ENCODE results near the gene PNPLA7. TPM values are rescaled to one million over a fixed set of nuclear protein-coding genes. Genes with fewer than 3 reads are reported as not detected.
"Not testable (repeated sequence)": the region's sequence is repeated elsewhere in the genome, so short reads cannot be mapped to it uniquely, and the experiment has no call there.

PNPLA7 gene
- total and polyA plus RNA-seq, 9 donors: 2.2 to 29.3 (median 13.0) TPM

DNA sequence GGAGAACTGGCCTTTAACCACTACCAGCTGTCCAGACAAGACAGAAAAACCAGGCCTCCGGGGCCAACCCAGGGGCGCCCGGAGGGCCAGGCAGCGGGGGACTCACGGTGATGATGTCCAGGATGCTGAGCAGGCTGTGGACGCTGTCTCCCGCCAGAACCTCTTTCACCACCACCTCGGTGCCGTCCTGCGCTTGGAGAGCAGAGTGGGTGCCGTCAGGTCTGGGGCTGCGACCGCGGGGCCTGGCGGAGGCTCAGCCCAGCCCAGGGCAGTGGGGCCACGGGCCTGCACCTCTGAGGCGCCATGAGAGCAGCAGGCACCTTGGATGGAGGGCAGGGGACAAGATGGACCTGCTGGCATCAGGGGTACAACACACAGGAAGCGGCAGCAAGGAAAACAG, 9.7 kb downstream of the PNPLA7 start:
- no peaks in the 10 kb centered on the region for H3K27me3 ChIP-seq
- WGBS, 3 donors: 90 to 93% (median 91%) methylated on average over 18 of the region's 18 CpGs
- H3K4me1 ChIP-seq (ENCODE audit: insufficient read depth): no peaks in the 10 kb centered on the region
- no peaks in the 10 kb centered on the region for H3K36me3 ChIP-seq
- TF ChIP-seq POLR2A (IDR thresholded peaks at IDR 0.05): no peak
- no peak for TF ChIP-seq EP300 (IDR thresholded peaks at IDR 0.05)
- TF ChIP-seq, protein P1, sequence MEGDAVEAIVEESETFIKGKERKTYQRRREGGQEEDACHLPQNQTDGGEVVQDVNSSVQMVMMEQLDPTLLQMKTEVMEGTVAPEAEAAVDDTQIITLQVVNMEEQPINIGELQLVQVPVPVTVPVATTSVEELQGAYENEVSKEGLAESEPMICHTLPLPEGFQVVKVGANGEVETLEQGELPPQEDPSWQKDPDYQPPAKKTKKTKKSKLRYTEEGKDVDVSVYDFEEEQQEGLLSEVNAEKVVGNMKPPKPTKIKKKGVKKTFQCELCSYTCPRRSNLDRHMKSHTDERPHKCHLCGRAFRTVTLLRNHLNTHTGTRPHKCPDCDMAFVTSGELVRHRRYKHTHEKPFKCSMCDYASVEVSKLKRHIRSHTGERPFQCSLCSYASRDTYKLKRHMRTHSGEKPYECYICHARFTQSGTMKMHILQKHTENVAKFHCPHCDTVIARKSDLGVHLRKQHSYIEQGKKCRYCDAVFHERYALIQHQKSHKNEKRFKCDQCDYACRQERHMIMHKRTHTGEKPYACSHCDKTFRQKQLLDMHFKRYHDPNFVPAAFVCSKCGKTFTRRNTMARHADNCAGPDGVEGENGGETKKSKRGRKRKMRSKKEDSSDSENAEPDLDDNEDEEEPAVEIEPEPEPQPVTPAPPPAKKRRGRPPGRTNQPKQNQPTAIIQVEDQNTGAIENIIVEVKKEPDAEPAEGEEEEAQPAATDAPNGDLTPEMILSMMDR (IDR thresholded peaks at IDR 0.05): no peak
- DNase-seq: peak in 1 of 5 donors; percentile 20
- H3K4me3 ChIP-seq: no peak overlapping the region
- intact Hi-C loops (cut with DNase I): no loop called here
- H3K27ac ChIP-seq: no peak overlapping the region
- H3K9me3 ChIP-seq: no peaks in the 10 kb centered on the region

DNA sequence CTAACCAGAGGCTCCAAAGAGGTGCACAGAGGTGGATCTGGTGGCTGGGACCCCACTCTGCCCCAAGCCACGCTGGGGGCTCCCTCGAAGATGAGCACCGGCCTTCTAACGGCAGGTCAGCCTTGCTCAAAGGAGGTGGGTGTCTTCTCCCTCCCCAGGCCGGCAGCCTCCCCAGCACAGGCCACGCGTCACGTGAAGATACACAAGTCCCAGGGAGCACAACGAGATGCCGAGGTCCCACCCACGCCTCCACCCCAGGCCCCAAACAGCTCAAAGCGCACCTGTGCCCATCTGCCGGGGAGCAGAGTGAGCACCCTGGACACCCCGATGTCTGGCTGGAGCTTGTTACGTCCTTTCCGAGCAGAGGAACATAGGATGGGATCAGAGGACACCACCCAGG, 12.1 kb downstream of the PNPLA7 start:
- H3K27me3 ChIP-seq: no peaks in the 10 kb centered on the region
- peak in 1 of 5 donors; percentile 25 for DNase-seq
- no peaks in the 10 kb centered on the region for H3K36me3 ChIP-seq
- H3K27ac ChIP-seq: no peak overlapping the region
- H3K4me3 ChIP-seq: no peak overlapping the region
- peaks cover 3% of the 10 kb centered on the region for H3K4me1 ChIP-seq (ENCODE audit: insufficient read depth)
- no peak for TF ChIP-seq POLR2A (IDR thresholded peaks at IDR 0.05)
- TF ChIP-seq, protein P1 (IDR thresholded peaks at IDR 0.05): no peak
- TF ChIP-seq EP300 (IDR thresholded peaks at IDR 0.05): no peak
- intact Hi-C loops (cut with DNase I): no loop called here
- H3K9me3 ChIP-seq: no peaks in the 10 kb centered on the region
- WGBS, 3 donors: 92 to 95% (median 94%) methylated on average over 16 of the region's 16 CpGs

DNA sequence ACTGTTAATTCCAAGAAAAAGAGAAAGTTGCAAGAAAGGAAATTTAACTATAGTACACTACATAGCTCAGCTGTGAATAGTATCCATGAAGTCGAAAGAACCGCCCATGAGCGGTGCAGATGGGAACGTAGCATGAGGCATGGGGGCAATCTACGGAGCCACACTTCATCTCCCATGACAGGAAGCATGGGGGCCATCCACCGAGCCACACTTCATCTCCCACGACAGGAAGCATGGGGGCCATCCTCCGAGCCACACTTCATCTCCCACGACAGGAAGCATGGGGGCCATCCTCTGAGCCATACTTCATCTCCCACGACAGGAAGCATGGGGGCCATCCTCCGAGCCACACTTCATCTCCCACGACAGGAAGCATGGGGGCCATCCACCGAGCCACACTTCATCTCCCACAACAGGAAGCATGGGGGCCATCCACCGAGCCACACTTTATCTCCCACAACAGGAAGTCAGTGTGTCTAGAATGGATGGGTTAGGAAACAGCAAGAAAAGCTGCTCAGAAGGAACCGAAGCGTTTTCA, 13.5 kb downstream of the PNPLA7 start:
- H3K27ac ChIP-seq; DNase-seq; H3K27me3 ChIP-seq; intact Hi-C loops (cut with DNase I); H3K4me1 ChIP-seq (ENCODE audit: insufficient read depth); H3K4me3 ChIP-seq; H3K36me3 ChIP-seq; H3K9me3 ChIP-seq: not testable (repeated sequence)
- WGBS, 3 donors: 78 to 82% (median 79%) methylated on average over 16 of the region's 16 CpGs

DNA sequence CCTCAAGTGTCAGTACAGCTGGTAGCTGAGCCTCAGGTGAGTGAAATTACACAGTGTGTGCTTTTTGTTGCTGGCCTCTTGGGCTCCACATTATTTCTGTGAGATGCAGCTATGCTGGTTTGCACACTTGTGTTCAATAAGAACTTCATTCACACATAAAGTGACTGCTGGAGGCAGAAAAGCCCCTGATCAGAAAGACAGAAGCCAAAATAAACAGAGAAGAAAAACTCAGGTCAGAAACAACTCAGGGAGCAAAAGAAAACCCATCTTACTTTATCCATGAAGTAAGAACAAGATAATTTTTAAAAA, 15.1 kb downstream of the PNPLA7 start:
- Histone ChIP-seq H3K27ac (no peak overlapping the region), H3K9me3 (no peaks in the 10 kb centered on the region), H3K4me3 (no peak overlapping the region), H3K4me1 (ENCODE audit: insufficient read depth) (peaks cover 9% of the 10 kb centered on the region), H3K36me3 (no peaks in the 10 kb centered on the region), H3K27me3 (no peaks in the 10 kb centered on the region)
- TF ChIP-seq POLR2A (IDR thresholded peaks at IDR 0.05) (no peak), EP300 (IDR thresholded peaks at IDR 0.05) (no peak)
- TF ChIP-seq, protein P1 (IDR thresholded peaks at IDR 0.05): no peak
- DNase-seq: no peak
- intact Hi-C loops (cut with DNase I): no loop called here

DNA sequence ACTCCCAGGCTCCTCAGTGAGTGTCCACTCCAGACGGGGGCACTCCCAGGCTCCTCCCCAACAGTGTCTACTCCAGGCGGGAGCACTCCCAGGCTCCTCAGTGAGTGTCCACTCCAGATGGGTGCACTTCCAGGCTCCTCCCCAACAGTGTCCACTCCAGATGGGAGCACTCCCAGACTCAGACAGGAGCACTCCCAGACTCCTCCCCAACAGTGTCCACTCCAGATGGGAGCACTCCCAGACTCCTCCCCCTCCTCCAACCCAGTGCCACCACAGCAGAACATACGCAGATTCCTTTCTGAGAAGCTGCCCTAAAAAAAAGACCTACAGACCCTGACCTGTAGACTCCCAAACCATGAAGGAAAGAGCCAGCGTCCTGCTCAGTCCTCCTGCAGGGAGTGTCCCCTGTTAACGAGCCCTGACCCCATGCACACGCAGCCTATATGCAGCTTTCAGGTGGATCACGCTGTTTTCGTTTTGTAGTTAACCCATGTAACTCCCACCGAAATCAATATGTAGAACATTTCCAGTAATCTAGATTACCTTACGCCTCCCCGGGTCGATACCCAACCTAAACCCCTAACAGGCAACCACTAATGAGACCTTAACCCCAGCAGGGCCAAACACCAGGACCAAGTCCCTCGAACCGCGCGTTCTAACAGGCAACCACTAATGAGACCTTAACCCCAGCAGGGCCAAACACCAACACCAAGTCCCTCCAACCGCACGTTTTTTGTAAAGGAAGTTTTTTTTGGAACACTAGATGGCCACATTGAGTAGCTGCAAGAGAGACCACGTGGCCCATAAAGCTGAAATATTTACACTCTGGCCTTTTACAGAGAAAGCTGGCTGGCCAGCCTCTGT, 15.7 kb downstream of the PNPLA7 start:
- H3K4me3 ChIP-seq: no peak overlapping the region
- DNase-seq: peak in 2 of 5 donors; percentile 36 to 50
- TF ChIP-seq EP300 (IDR thresholded peaks at IDR 0.05): no peak
- TF ChIP-seq POLR2A (IDR thresholded peaks at IDR 0.05): no peak
- TF ChIP-seq, protein P1 (IDR thresholded peaks at IDR 0.05): peak; percentile 60 to 63 (median 63)
- H3K27me3 ChIP-seq: no peaks in the 10 kb centered on the region
- intact Hi-C loops (cut with DNase I): no loop called here
- H3K27ac ChIP-seq: no peak overlapping the region
- no peaks in the 10 kb centered on the region for H3K9me3 ChIP-seq
- peaks cover 9% of the 10 kb centered on the region for H3K4me1 ChIP-seq (ENCODE audit: insufficient read depth)
- no peaks in the 10 kb centered on the region for H3K36me3 ChIP-seq
- WGBS, 3 donors: 21 to 34% (median 26%) methylated on average over 19 of the region's 19 CpGs

DNA sequence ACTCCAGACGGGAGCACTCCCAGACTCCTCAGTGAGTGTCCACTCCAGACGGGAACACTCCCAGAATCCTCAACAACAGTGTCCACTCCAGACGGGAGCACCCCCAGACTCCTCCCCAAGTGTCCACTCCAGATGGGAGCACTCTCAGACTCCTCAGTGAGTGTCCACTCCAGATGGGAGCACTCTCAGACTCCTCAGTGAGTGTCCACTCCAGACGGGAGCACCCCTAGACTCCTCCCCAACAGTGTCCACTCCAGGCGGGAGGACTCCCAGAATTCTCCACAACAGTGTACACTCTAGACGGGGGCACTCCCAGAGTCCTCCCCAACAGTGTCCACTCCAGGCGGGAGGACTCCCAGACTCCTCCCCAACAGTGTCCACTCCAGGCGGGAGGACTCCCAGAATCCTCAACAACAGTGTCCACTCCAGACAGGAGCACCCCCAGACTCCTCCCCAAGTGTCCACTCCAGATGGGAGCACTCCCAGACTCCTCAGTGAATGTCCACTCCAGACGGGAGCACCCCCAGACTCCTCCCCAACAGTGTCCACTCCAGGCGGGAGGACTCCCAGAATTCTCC, 17.2 kb downstream of the PNPLA7 start:
- intact Hi-C loops (cut with DNase I): not testable (repeated sequence)
- 77 to 86% (median 84%) methylated on average over 10 of the region's 10 CpGs for WGBS, 3 donors

More for the DNA sequence above, 17.2 kb downstream of the PNPLA7 start:
- H3K4me1 ChIP-seq (ENCODE audit: insufficient read depth); H3K36me3 ChIP-seq; H3K9me3 ChIP-seq; DNase-seq; H3K27me3 ChIP-seq; H3K27ac ChIP-seq; H3K4me3 ChIP-seq: not testable (repeated sequence)
